Measurements from ENCODE around the gene NSUN3. TPM values are rescaled to one million over a fixed set of nuclear protein-coding genes. Genes with fewer than 3 reads are reported as not detected.

The NSUN3 gene
- total and polyA plus RNA-seq, 8 donors: 3.3 to 9.7 (median 5.4) TPM

GRCh38 chr3:94065819-94066480, 3.1 kb downstream of the NSUN3 start:
- no peak for DNase-seq
- Histone ChIP-seq H3K27ac (no peak overlapping the region), H3K27me3 (no peaks in the 10 kb centered on the region), H3K4me3 (no peak overlapping the region), H3K4me1 (peaks cover 5 to 27% (median 22%) of the 10 kb centered on the region in 3 donors), H3K36me3 (no peaks in the 10 kb centered on the region), H3K9me3 (no peaks in the 10 kb centered on the region)
- WGBS, 2 donors: 86 to 100% methylated on average over 1 of the region's 1 CpG
- FAIRE-seq: no peak
- TF ChIP-seq CTCF (IDR thresholded peaks at IDR 0.05): no peak
- ATAC-seq: no peak
- intact Hi-C loops (cut with DNase I): loop anchor here in 2 of 3 donors (10.0 kb wide), 2 partner anchors 51 to 61 kb away; no protein-coding TSS in a partner anchor

- H3K4me1 ChIP-seq: peaks cover 5 to 27% (median 22%) of the 10 kb centered on the region in 3 donors
- ATAC-seq: no peak
- no peaks in the 10 kb centered on the region for H3K27me3 ChIP-seq
- no peak for FAIRE-seq
- no peak overlapping the region for H3K27ac ChIP-seq
- no peaks in the 10 kb centered on the region for H3K36me3 ChIP-seq
- no peak for DNase-seq
- intact Hi-C loops (cut with DNase I): loop anchor here in 2 of 3 donors (10.0 kb wide), 2 partner anchors 52 to 62 kb away; no protein-coding TSS in a partner anchor
- WGBS, 2 donors: 66 to 68% methylated on average over 6 of the region's 6 CpGs
- no peak overlapping the region for H3K4me3 ChIP-seq
- H3K9me3 ChIP-seq: no peaks in the 10 kb centered on the region
- no peak for TF ChIP-seq CTCF (IDR thresholded peaks at IDR 0.05)
Measured at GRCh38 chr3:94066506-94067500, 3.9 kb downstream of the NSUN3 start.

- intact Hi-C loops (cut with DNase I): loop anchor here in 2 of 3 donors (10.0 kb wide), 2 partner anchors 55 to 65 kb away; no protein-coding TSS in a partner anchor
- Histone ChIP-seq H3K27me3 (no peaks in the 10 kb centered on the region), H3K4me3 (no peak overlapping the region), H3K36me3 (no peaks in the 10 kb centered on the region), H3K27ac (no peak overlapping the region), H3K9me3 (no peaks in the 10 kb centered on the region), H3K4me1 (peaks cover 3 to 21% (median 16%) of the 10 kb centered on the region in 3 donors)
- DNase-seq (no peak), ATAC-seq (peak in 3 of 4 donors; percentile 54 to 67 (median 55)), FAIRE-seq (peak; percentile 95)
- 31 to 38% methylated on average over 4 of the region's 4 CpGs for WGBS, 2 donors
- TF ChIP-seq CTCF (IDR thresholded peaks at IDR 0.05): peak; percentile 34 to 56 (median 50)
Measured at GRCh38 chr3:94069194-94069813, 6.4 kb downstream of the NSUN3 start.

- intact Hi-C loops (cut with DNase I): no loop called here
- Histone ChIP-seq H3K27me3 (no peaks in the 10 kb centered on the region), H3K9me3 (no peaks in the 10 kb centered on the region), H3K36me3 (no peaks in the 10 kb centered on the region), H3K4me3 (no peak overlapping the region), H3K27ac (no peak overlapping the region), H3K4me1 (peaks cover 0 to 13% (median 8%) of the 10 kb centered on the region in 3 donors)
- WGBS, 2 donors: 94 to 96% methylated on average over 6 of the region's 6 CpGs
- ATAC-seq (no peak), DNase-seq (no peak), FAIRE-seq (no peak)
- TF ChIP-seq CTCF (IDR thresholded peaks at IDR 0.05): no peak
Measured at GRCh38 chr3:94070341-94070911, 7.6 kb downstream of the NSUN3 start.
